ENCODE measurements around the gene PSME3. TPM values are rescaled to one million over a fixed set of nuclear protein-coding genes. Genes with fewer than 3 reads are reported as not detected.

Gene PSME3
- polyA plus RNA-seq, 1 donor from 2014 or later = 56.6 TPM

DNA sequence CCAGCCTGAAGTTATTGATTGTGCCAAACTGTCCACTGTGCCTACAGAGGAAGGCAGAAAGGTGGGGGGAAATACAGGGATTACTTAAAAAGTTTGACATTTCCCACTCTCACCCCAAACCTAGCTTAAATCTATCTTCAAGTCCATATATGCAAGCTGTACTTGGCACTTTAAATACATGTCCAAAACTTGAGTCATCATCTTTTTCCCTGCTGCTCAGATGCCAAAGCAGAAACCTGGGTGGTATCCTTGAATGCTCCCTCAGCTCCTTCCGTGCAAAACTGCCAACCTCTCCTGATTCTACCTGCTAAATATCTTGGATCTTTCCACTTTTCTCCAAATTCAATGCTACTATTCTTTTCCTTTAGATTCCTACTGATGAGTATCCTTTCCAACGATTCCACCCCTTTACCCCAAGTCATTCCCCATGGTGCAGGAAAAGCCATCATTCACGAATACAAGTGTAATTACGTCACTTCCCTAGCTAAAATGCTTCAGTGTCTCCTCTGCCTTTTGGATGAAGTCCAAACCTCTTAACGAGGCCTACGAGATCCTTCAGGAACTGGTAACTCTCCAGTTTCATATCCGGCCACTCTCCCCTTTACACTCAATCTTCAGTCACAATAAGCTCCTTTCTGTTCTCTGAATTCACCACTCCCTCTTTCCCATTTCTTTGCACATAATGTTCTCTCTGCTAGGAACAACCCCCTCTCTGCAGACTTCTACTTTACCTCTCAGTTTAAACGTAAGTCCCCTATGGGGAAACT lies 18.4 kb upstream of the PSME3 start:
- Histone ChIP-seq H3K27me3 (ENCODE audit: insufficient read depth, low read depth, low read length) (no peaks in the 10 kb centered on the region), H3F3A (ENCODE audit: insufficient read depth, low read length, poor library complexity, severe bottlenecking) (no peaks in the 10 kb centered on the region), H2AFZ (ENCODE audit: low read depth, low read length) (no peak overlapping the region), H3K9me3 (ENCODE audit: low read length) (no peaks in the 10 kb centered on the region), H3K79me2 (replicated peaks; ENCODE audit: insufficient read depth, low read length) (no peaks in the 10 kb centered on the region), H4K20me1 (ENCODE audit: insufficient read depth) (no peaks in the 10 kb centered on the region), H3K4me3 (ENCODE audit: low read length) (no peak overlapping the region), H3K4me2 (ENCODE audit: low read length) (no peak overlapping the region), H3K27ac (ENCODE audit: low read length) (no peak overlapping the region), H3K9me2 (ENCODE audit: insufficient read depth, low read length) (no peaks in the 10 kb centered on the region), H3K9ac (ENCODE audit: low read length) (no peak overlapping the region), H3K36me3 (ENCODE audit: insufficient read depth, low read length) (no peaks in the 10 kb centered on the region)
- TF ChIP-seq, protein P1, sequence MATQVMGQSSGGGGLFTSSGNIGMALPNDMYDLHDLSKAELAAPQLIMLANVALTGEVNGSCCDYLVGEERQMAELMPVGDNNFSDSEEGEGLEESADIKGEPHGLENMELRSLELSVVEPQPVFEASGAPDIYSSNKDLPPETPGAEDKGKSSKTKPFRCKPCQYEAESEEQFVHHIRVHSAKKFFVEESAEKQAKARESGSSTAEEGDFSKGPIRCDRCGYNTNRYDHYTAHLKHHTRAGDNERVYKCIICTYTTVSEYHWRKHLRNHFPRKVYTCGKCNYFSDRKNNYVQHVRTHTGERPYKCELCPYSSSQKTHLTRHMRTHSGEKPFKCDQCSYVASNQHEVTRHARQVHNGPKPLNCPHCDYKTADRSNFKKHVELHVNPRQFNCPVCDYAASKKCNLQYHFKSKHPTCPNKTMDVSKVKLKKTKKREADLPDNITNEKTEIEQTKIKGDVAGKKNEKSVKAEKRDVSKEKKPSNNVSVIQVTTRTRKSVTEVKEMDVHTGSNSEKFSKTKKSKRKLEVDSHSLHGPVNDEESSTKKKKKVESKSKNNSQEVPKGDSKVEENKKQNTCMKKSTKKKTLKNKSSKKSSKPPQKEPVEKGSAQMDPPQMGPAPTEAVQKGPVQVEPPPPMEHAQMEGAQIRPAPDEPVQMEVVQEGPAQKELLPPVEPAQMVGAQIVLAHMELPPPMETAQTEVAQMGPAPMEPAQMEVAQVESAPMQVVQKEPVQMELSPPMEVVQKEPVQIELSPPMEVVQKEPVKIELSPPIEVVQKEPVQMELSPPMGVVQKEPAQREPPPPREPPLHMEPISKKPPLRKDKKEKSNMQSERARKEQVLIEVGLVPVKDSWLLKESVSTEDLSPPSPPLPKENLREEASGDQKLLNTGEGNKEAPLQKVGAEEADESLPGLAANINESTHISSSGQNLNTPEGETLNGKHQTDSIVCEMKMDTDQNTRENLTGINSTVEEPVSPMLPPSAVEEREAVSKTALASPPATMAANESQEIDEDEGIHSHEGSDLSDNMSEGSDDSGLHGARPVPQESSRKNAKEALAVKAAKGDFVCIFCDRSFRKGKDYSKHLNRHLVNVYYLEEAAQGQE (IDR thresholded peaks at IDR 0.05; ENCODE audit: borderline replicate concordance) = no peak
- TF ChIP-seq EP300 (conservative IDR thresholded peaks at IDR 0.05; ENCODE audit: poor library complexity, severe bottlenecking) (no peak), RAD21 (conservative IDR thresholded peaks at IDR 0.05) (no peak), TAF1 (IDR thresholded peaks at IDR 0.05; ENCODE audit: low read depth) (no peak), SMC3 (conservative IDR thresholded peaks at IDR 0.05; ENCODE audit: poor library complexity) (no peak), POLR2AphosphoS5 (IDR thresholded peaks at IDR 0.05) (no peak), MXI1 (conservative IDR thresholded peaks at IDR 0.05; ENCODE audit: poor library complexity, severe bottlenecking) (no peak), EZH2 (IDR thresholded peaks at IDR 0.05; ENCODE audit: borderline replicate concordance, insufficient read depth, low read length, poor library complexity, severe bottlenecking) (no peak)
- TF ChIP-seq, protein P2, sequence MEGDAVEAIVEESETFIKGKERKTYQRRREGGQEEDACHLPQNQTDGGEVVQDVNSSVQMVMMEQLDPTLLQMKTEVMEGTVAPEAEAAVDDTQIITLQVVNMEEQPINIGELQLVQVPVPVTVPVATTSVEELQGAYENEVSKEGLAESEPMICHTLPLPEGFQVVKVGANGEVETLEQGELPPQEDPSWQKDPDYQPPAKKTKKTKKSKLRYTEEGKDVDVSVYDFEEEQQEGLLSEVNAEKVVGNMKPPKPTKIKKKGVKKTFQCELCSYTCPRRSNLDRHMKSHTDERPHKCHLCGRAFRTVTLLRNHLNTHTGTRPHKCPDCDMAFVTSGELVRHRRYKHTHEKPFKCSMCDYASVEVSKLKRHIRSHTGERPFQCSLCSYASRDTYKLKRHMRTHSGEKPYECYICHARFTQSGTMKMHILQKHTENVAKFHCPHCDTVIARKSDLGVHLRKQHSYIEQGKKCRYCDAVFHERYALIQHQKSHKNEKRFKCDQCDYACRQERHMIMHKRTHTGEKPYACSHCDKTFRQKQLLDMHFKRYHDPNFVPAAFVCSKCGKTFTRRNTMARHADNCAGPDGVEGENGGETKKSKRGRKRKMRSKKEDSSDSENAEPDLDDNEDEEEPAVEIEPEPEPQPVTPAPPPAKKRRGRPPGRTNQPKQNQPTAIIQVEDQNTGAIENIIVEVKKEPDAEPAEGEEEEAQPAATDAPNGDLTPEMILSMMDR (IDR thresholded peaks at IDR 0.05; ENCODE audit: poor library complexity, severe bottlenecking) = no peak

DNA sequence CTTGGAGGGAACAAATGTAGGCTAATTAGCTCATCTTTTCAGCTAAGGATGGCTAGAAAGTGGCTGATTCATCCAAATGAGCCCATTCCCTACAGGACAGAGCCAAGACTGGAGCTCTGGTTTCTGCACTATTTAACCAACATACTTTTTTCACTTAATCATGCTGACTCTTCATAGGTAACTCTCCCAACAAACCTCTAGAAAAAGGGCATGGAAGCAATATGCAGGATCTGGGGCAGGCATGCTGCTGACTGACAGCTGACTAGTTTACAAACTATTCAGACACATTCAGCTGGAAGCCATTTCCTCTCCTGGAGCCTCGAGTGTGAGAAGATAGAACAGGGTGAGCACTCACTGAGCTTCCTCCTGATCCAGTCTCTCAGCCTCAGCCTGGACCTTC lies 15.3 kb upstream of the PSME3 start:
- H4K20me1 ChIP-seq (ENCODE audit: insufficient read depth) = no peaks in the 10 kb centered on the region
- H2AFZ ChIP-seq (ENCODE audit: low read depth, low read length) = no peak overlapping the region
- H3F3A ChIP-seq (ENCODE audit: insufficient read depth, low read length, poor library complexity, severe bottlenecking) = no peaks in the 10 kb centered on the region
- H3K9ac ChIP-seq (ENCODE audit: low read length) = no peak overlapping the region
- no peaks in the 10 kb centered on the region for H3K9me3 ChIP-seq (ENCODE audit: low read length)
- H3K4me2 ChIP-seq (ENCODE audit: low read length) = no peak overlapping the region
- H3K4me3 ChIP-seq (ENCODE audit: low read length) = no peak overlapping the region
- TF ChIP-seq, protein P2 (IDR thresholded peaks at IDR 0.05; ENCODE audit: poor library complexity, severe bottlenecking) = no peak
- TF ChIP-seq POLR2AphosphoS5 (IDR thresholded peaks at IDR 0.05) = no peak
- TF ChIP-seq, protein P1 (IDR thresholded peaks at IDR 0.05; ENCODE audit: borderline replicate concordance) = no peak
- TF ChIP-seq TAF1 (IDR thresholded peaks at IDR 0.05; ENCODE audit: low read depth) = no peak
- TF ChIP-seq SMC3 (conservative IDR thresholded peaks at IDR 0.05; ENCODE audit: poor library complexity) = no peak
- no peak for TF ChIP-seq EP300 (conservative IDR thresholded peaks at IDR 0.05; ENCODE audit: poor library complexity, severe bottlenecking)
- TF ChIP-seq EZH2 (IDR thresholded peaks at IDR 0.05; ENCODE audit: borderline replicate concordance, insufficient read depth, low read length, poor library complexity, severe bottlenecking) = no peak
- no peak for TF ChIP-seq RAD21 (conservative IDR thresholded peaks at IDR 0.05)
- TF ChIP-seq MXI1 (conservative IDR thresholded peaks at IDR 0.05; ENCODE audit: poor library complexity, severe bottlenecking) = no peak
- no peak overlapping the region for H3K27ac ChIP-seq (ENCODE audit: low read length)
- H3K27me3 ChIP-seq (ENCODE audit: insufficient read depth, low read depth, low read length) = no peaks in the 10 kb centered on the region
- no peaks in the 10 kb centered on the region for H3K36me3 ChIP-seq (ENCODE audit: insufficient read depth, low read length)
- H3K79me2 ChIP-seq (replicated peaks; ENCODE audit: insufficient read depth, low read length) = peaks cover 3% of the 10 kb centered on the region
- H3K9me2 ChIP-seq (ENCODE audit: insufficient read depth, low read length) = no peaks in the 10 kb centered on the region

All from neural cell (in vitro differentiated cells).